ENCODE data around the gene NAV3. TPM values are rescaled to one million over a fixed set of nuclear protein-coding genes. Genes with fewer than 3 reads are reported as not detected.
A peak's percentile ranks its signal among the peaks of the same experiment; 100 is the strongest.

NAV3 gene
- total and polyA plus RNA-seq, 9 donors, result 10.5 to 63.9 (median 31.5) TPM

- DNase-seq, result no peak
- intact Hi-C loops (cut with DNase I), result no loop called here
- no peaks in the 10 kb centered on the region for H3K36me3 ChIP-seq
- no peak overlapping the region for H3K27ac ChIP-seq
- WGBS, 3 donors, result 47 to 55% (median 48%) methylated on average over 2 of the region's 2 CpGs
- H3K4me3 ChIP-seq, result no peak overlapping the region
- no peaks in the 10 kb centered on the region for H3K27me3 ChIP-seq
- peaks cover 5% of the 10 kb centered on the region for H3K4me1 ChIP-seq (ENCODE audit: insufficient read depth)
- no peaks in the 10 kb centered on the region for H3K9me3 ChIP-seq
- no peak for TF ChIP-seq POLR2A (IDR thresholded peaks at IDR 0.05)
- TF ChIP-seq EP300 (IDR thresholded peaks at IDR 0.05), result no peak
- TF ChIP-seq CTCF (IDR thresholded peaks at IDR 0.05), result no peak
Measured at GRCh38 chr12:77834618-77835017, 3.9 kb downstream of the NAV3 start.

GRCh38 chr12:77835969-77836368 lies 5.3 kb downstream of the NAV3 start:
- H3K36me3 ChIP-seq, result no peaks in the 10 kb centered on the region
- H3K4me1 ChIP-seq (ENCODE audit: insufficient read depth), result peaks cover 5% of the 10 kb centered on the region
- H3K9me3 ChIP-seq, result no peaks in the 10 kb centered on the region
- intact Hi-C loops (cut with DNase I), result no loop called here
- H3K27ac ChIP-seq, result no peak overlapping the region
- DNase-seq, result no peak
- no peak overlapping the region for H3K4me3 ChIP-seq
- TF ChIP-seq POLR2A (IDR thresholded peaks at IDR 0.05) (no peak), EP300 (IDR thresholded peaks at IDR 0.05) (no peak), CTCF (IDR thresholded peaks at IDR 0.05) (no peak)
- H3K27me3 ChIP-seq, result no peaks in the 10 kb centered on the region

GRCh38 chr12:77837876-77838291 lies 7.2 kb downstream of the NAV3 start:
- no peaks in the 10 kb centered on the region for H3K27me3 ChIP-seq
- peak overlapping the region in 1 of 2 donors; percentile 22 for H3K27ac ChIP-seq
- H3K36me3 ChIP-seq, result no peaks in the 10 kb centered on the region
- 12 to 19% (median 14%) methylated on average over 3 of the region's 3 CpGs for WGBS, 3 donors
- peaks cover 6% of the 10 kb centered on the region for H3K4me1 ChIP-seq (ENCODE audit: insufficient read depth)
- TF ChIP-seq POLR2A (IDR thresholded peaks at IDR 0.05), result no peak
- intact Hi-C loops (cut with DNase I), result no loop called here
- no peaks in the 10 kb centered on the region for H3K9me3 ChIP-seq
- H3K4me3 ChIP-seq, result no peak overlapping the region
- peak; percentile 21 to 42 (median 26) for DNase-seq

GRCh38 chr12:77841521-77841920 lies 10.8 kb downstream of the NAV3 start:
- TF ChIP-seq EP300 (IDR thresholded peaks at IDR 0.05) (no peak), POLR2A (IDR thresholded peaks at IDR 0.05) (no peak), CTCF (IDR thresholded peaks at IDR 0.05) (no peak)
- Histone ChIP-seq H3K4me3 (no peak overlapping the region), H3K27me3 (no peaks in the 10 kb centered on the region), H3K4me1 (ENCODE audit: insufficient read depth) (peaks cover 5% of the 10 kb centered on the region), H3K36me3 (no peaks in the 10 kb centered on the region), H3K9me3 (no peaks in the 10 kb centered on the region), H3K27ac (no peak overlapping the region)
- intact Hi-C loops (cut with DNase I), result no loop called here
- peak in 1 of 5 donors; percentile 37 for DNase-seq

GRCh38 chr12:77842430-77842829 lies 11.7 kb downstream of the NAV3 start:
- no peak for TF ChIP-seq POLR2A (IDR thresholded peaks at IDR 0.05)
- no peak for TF ChIP-seq CTCF (IDR thresholded peaks at IDR 0.05)
- TF ChIP-seq EP300 (IDR thresholded peaks at IDR 0.05), result no peak
- 91 to 96% (median 93%) methylated on average over 5 of the region's 5 CpGs for WGBS, 3 donors
- no peak overlapping the region for H3K4me3 ChIP-seq
- intact Hi-C loops (cut with DNase I), result no loop called here
- H3K27me3 ChIP-seq, result no peaks in the 10 kb centered on the region
- H3K36me3 ChIP-seq, result no peaks in the 10 kb centered on the region
- no peak overlapping the region for H3K27ac ChIP-seq
- no peaks in the 10 kb centered on the region for H3K9me3 ChIP-seq
- peaks cover 7% of the 10 kb centered on the region for H3K4me1 ChIP-seq (ENCODE audit: insufficient read depth)
- DNase-seq, result no peak
